ENCODE data around the gene USP4. TPM values are rescaled to one million over a fixed set of nuclear protein-coding genes. Genes with fewer than 3 reads are reported as not detected.

The USP4 gene
- total and polyA plus RNA-seq, 4 donors, result 12.5 to 17.7 (median 14.9) TPM

DNA sequence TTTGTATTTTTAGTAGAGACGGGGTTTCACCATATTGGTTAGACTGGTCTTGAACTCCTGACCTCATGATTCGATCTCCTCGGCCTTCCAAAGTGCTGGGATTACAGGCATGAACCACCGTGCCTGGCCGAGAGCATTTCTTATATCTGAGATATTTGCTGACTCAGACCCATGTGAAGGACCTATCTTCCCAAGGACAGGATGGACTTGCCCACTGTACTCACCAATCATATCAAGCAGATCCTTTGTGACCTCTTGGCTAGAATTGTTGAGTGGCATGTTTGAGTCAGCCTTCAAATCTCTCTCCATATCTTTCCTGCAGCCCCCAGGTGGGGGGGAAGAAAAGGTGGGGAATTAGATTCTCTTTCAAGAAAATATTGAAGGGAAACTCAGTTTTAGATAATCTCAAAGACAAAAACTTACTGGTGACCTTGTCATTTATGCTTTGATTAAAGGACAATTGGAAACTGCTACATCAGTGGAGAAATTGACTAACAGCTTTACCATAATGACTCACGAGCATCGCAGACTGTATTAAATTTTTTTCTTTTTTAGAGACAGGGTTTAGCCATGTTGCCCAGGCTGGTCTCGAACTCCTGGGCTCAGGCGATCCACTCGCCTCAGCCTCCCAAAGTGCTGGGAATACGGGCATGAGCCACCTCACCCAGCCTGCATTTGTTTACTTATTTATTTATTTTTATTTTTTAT lies 65.9 kb downstream of the USP4 start:
- Histone ChIP-seq H3K4me1 (ENCODE audit: control insufficient read depth in 4 of 4, insufficient read depth in 4 of 4, low read length in 3 of 4) (peaks cover 0 to 9% (median 8%) of the 10 kb centered on the region in 4 donors), H3K9me3 (ENCODE audit: control insufficient read depth in 4 of 4, low read length in 3 of 4) (no peaks in the 10 kb centered on the region), H3K36me3 (ENCODE audit: control insufficient read depth in 4 of 4, insufficient read depth in 3 of 4, low read depth in 1 of 4, low read length in 3 of 4) (peaks cover 2 to 9% (median 5%) of the 10 kb centered on the region in 4 donors), H3K27ac (ENCODE audit: low read depth in 1 of 2, low read length in 2 of 2) (no peak overlapping the region), H3K27me3 (ENCODE audit: control insufficient read depth in 4 of 4, insufficient read depth in 4 of 4, low read length in 3 of 4) (no peaks in the 10 kb centered on the region), H3K4me3 (ENCODE audit: low read depth in 1 of 3, low read length in 3 of 3) (no peak overlapping the region), H3K9ac (ENCODE audit: low read depth in 1 of 2, low read length in 2 of 2) (no peak overlapping the region)
- TF ChIP-seq RAD21 (IDR thresholded peaks at IDR 0.05) (no peak), SP1 (IDR thresholded peaks at IDR 0.05) (no peak), HNF4G (IDR thresholded peaks at IDR 0.05) (no peak), NR2F2 (IDR thresholded peaks at IDR 0.05) (no peak), FOXA2 (IDR thresholded peaks at IDR 0.05) (no peak), GABPA (IDR thresholded peaks at IDR 0.05 in 1 of 2, conservative IDR thresholded peaks at IDR 0.05 in 1 of 2) (no peak), HNF4A (conservative IDR thresholded peaks at IDR 0.05) (no peak), YY1 (IDR thresholded peaks at IDR 0.05) (no peak), RXRA (IDR thresholded peaks at IDR 0.05) (no peak), TAF1 (conservative IDR thresholded peaks at IDR 0.05) (no peak), EGR1 (IDR thresholded peaks at IDR 0.05; ENCODE audit: low read depth in 2 of 2) (no peak), FOXA1 (IDR thresholded peaks at IDR 0.05) (no peak)
- TF ChIP-seq, protein P1, sequence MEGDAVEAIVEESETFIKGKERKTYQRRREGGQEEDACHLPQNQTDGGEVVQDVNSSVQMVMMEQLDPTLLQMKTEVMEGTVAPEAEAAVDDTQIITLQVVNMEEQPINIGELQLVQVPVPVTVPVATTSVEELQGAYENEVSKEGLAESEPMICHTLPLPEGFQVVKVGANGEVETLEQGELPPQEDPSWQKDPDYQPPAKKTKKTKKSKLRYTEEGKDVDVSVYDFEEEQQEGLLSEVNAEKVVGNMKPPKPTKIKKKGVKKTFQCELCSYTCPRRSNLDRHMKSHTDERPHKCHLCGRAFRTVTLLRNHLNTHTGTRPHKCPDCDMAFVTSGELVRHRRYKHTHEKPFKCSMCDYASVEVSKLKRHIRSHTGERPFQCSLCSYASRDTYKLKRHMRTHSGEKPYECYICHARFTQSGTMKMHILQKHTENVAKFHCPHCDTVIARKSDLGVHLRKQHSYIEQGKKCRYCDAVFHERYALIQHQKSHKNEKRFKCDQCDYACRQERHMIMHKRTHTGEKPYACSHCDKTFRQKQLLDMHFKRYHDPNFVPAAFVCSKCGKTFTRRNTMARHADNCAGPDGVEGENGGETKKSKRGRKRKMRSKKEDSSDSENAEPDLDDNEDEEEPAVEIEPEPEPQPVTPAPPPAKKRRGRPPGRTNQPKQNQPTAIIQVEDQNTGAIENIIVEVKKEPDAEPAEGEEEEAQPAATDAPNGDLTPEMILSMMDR (IDR thresholded peaks at IDR 0.05; ENCODE audit: low read depth, low read length, missing input control), result no peak
- TF ChIP-seq, protein P2, sequence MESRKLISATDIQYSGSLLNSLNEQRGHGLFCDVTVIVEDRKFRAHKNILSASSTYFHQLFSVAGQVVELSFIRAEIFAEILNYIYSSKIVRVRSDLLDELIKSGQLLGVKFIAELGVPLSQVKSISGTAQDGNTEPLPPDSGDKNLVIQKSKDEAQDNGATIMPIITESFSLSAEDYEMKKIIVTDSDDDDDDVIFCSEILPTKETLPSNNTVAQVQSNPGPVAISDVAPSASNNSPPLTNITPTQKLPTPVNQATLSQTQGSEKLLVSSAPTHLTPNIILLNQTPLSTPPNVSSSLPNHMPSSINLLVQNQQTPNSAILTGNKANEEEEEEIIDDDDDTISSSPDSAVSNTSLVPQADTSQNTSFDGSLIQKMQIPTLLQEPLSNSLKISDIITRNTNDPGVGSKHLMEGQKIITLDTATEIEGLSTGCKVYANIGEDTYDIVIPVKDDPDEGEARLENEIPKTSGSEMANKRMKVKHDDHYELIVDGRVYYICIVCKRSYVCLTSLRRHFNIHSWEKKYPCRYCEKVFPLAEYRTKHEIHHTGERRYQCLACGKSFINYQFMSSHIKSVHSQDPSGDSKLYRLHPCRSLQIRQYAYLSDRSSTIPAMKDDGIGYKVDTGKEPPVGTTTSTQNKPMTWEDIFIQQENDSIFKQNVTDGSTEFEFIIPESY (IDR thresholded peaks at IDR 0.05), result no peak
- TF ChIP-seq, protein P3, sequence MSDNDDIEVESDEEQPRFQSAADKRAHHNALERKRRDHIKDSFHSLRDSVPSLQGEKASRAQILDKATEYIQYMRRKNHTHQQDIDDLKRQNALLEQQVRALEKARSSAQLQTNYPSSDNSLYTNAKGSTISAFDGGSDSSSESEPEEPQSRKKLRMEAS (IDR thresholded peaks at IDR 0.05), result no peak
- no peak for DNase-seq (ENCODE audit: low spot score)
- 95% methylated on average over 11 of the region's 11 CpGs for WGBS

DNA sequence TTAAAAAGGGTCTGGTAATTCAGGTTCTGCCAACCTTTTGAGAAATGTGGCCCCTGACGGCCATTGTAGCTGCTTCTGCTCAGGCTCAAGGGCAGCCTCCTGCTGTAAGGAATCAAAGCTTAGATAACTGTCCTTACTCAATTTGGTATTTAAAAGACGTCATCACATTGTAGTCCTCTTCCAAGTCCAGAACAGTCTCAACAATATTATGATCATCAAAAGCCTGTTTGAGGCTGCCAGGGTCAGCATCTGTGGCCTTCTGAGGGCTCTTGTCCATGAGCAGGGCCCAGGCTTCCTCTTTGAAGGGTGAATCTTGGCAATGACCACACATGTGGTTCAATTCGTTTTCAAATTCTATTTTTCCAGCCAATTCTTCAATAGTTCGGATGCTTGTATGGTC lies 68.8 kb downstream of the USP4 start:
- H3K4me1 ChIP-seq (ENCODE audit: control insufficient read depth in 4 of 4, insufficient read depth in 4 of 4, low read length in 3 of 4), result peaks cover 0 to 2% (median under 1%) of the 10 kb centered on the region in 4 donors
- H3K36me3 ChIP-seq (ENCODE audit: control insufficient read depth in 4 of 4, insufficient read depth in 3 of 4, low read depth in 1 of 4, low read length in 3 of 4), result peaks cover 0 to 8% (median 3%) of the 10 kb centered on the region in 4 donors
- TF ChIP-seq, protein P4, sequence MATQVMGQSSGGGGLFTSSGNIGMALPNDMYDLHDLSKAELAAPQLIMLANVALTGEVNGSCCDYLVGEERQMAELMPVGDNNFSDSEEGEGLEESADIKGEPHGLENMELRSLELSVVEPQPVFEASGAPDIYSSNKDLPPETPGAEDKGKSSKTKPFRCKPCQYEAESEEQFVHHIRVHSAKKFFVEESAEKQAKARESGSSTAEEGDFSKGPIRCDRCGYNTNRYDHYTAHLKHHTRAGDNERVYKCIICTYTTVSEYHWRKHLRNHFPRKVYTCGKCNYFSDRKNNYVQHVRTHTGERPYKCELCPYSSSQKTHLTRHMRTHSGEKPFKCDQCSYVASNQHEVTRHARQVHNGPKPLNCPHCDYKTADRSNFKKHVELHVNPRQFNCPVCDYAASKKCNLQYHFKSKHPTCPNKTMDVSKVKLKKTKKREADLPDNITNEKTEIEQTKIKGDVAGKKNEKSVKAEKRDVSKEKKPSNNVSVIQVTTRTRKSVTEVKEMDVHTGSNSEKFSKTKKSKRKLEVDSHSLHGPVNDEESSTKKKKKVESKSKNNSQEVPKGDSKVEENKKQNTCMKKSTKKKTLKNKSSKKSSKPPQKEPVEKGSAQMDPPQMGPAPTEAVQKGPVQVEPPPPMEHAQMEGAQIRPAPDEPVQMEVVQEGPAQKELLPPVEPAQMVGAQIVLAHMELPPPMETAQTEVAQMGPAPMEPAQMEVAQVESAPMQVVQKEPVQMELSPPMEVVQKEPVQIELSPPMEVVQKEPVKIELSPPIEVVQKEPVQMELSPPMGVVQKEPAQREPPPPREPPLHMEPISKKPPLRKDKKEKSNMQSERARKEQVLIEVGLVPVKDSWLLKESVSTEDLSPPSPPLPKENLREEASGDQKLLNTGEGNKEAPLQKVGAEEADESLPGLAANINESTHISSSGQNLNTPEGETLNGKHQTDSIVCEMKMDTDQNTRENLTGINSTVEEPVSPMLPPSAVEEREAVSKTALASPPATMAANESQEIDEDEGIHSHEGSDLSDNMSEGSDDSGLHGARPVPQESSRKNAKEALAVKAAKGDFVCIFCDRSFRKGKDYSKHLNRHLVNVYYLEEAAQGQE (IDR thresholded peaks at IDR 0.05), result no peak
- TF ChIP-seq TAF1 (conservative IDR thresholded peaks at IDR 0.05), result no peak
- no peak for TF ChIP-seq RAD21 (IDR thresholded peaks at IDR 0.05)
- no peak overlapping the region for H3K27ac ChIP-seq (ENCODE audit: low read depth in 1 of 2, low read length in 2 of 2)
- no peak overlapping the region for H3K4me3 ChIP-seq (ENCODE audit: low read depth in 1 of 3, low read length in 3 of 3)
- no peak for DNase-seq (ENCODE audit: low spot score)
- 92% methylated on average over 4 of the region's 4 CpGs for WGBS
- no peaks in the 10 kb centered on the region for H3K27me3 ChIP-seq (ENCODE audit: control insufficient read depth in 4 of 4, insufficient read depth in 4 of 4, low read length in 3 of 4)
- H3K9me3 ChIP-seq (ENCODE audit: control insufficient read depth in 4 of 4, low read length in 3 of 4), result no peaks in the 10 kb centered on the region
- H3K9ac ChIP-seq (ENCODE audit: low read depth in 1 of 2, low read length in 2 of 2), result no peak overlapping the region

Data from liver (tissue), 9 donors.